ENCODE measurements around the gene SLC34A2. TPM values are rescaled to one million over a fixed set of nuclear protein-coding genes. Genes with fewer than 3 reads are reported as not detected.

SLC34A2 gene
- total RNA-seq, 1 donor from 2014 or later, result 2,258 TPM

DNA sequence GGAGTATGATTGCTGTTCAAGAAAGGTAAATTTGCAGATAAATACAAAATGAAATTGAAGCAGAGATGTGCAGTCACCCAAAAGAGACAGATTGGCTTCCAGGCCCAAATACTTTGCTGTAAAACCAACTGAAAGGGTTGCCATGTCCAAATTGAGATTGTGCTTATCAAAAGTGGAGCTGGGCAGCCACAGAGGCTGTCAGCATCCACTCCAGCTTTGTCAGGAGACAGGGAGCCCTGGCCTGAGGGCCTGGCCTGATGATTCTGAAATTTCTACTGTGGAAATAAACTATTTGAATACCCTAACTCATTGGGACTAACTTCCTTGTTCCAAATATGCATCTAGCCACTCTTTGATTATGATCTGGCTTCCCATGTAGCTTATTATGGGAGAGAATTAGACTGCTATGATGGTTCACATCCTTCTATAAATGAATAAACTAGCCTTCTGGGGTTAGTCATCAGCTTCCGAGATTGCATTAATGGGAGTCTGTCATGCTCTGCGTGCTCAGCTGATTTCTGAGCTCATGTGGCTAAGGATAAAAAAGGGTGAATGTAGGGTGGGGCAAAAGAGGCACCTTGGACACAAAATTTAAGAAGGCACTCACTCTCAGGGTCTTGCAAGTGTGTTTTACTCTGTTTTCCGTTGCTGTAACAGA is 48.2 kb downstream of the SLC34A2 start:
- H3K27ac ChIP-seq, result no peak overlapping the region
- no peak overlapping the region for H3K4me3 ChIP-seq
- intact Hi-C loops (cut with DNase I), result no loop called here

DNA sequence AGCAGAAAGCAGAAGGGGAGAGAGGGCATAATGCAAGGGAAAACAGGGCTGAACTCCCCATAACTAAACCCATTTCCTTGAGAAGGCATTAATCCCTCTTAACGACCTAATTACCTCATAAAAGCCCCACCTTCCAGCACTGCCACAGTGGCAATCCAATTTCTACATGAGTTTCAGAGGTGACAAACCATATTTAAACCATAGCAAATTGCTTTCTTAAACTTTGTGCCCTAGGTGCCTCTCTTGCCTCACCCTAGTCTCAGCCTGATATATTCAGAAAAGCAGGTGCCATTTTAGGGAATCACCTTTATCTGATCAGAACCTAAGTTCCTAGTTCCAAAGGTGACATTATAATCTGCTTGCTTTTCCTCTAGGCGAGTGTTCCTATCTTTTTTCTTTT is 48.9 kb downstream of the SLC34A2 start:
- no peaks in the 10 kb centered on the region for H3K4me1 ChIP-seq
- intact Hi-C loops (cut with DNase I), result no loop called here
- H3K27me3 ChIP-seq (ENCODE audit: low read depth), result no peaks in the 10 kb centered on the region
- H3K4me3 ChIP-seq, result no peak overlapping the region
- DNase-seq, result no peak
- H3K9me3 ChIP-seq, result no peaks in the 10 kb centered on the region
- H3K27ac ChIP-seq, result no peak overlapping the region
- TF ChIP-seq, protein P1, sequence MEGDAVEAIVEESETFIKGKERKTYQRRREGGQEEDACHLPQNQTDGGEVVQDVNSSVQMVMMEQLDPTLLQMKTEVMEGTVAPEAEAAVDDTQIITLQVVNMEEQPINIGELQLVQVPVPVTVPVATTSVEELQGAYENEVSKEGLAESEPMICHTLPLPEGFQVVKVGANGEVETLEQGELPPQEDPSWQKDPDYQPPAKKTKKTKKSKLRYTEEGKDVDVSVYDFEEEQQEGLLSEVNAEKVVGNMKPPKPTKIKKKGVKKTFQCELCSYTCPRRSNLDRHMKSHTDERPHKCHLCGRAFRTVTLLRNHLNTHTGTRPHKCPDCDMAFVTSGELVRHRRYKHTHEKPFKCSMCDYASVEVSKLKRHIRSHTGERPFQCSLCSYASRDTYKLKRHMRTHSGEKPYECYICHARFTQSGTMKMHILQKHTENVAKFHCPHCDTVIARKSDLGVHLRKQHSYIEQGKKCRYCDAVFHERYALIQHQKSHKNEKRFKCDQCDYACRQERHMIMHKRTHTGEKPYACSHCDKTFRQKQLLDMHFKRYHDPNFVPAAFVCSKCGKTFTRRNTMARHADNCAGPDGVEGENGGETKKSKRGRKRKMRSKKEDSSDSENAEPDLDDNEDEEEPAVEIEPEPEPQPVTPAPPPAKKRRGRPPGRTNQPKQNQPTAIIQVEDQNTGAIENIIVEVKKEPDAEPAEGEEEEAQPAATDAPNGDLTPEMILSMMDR (IDR thresholded peaks at IDR 0.05), result no peak
- H3K36me3 ChIP-seq, result no peaks in the 10 kb centered on the region
- no peak for ATAC-seq

More for the DNA sequence above, 48.2 kb downstream of the SLC34A2 start:
- no peak for ATAC-seq
- H3K36me3 ChIP-seq, result no peaks in the 10 kb centered on the region
- H3K4me1 ChIP-seq, result no peaks in the 10 kb centered on the region
- DNase-seq, result no peak
- TF ChIP-seq, protein P1 (IDR thresholded peaks at IDR 0.05), result no peak
- H3K27me3 ChIP-seq (ENCODE audit: low read depth), result no peaks in the 10 kb centered on the region
- H3K9me3 ChIP-seq, result no peaks in the 10 kb centered on the region

DNA sequence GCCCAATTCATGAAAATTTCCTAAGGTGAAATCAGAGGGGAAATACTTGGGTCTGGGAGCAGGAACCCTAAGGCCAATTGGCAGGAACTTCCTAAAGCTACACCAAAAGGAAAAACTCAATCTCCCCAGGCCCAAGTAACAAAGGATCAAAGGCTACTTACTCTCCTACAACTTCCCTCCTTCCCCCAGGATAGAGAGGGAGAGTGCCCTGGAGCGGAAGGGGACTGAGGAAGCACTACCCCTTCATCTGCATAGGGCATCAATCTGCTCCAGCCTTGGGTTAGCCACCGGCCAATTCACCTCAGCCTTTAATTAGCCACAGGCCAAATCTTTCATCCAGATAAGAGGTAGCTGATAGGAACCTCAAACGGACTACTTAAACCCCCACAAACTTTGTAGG is 55.0 kb downstream of the SLC34A2 start:
- no peak overlapping the region for H3K27ac ChIP-seq
- H3K9me3 ChIP-seq, result no peaks in the 10 kb centered on the region
- TF ChIP-seq, protein P1 (IDR thresholded peaks at IDR 0.05), result no peak
- ATAC-seq (no peak), DNase-seq (no peak)
- no peak overlapping the region for H3K4me3 ChIP-seq
- no peaks in the 10 kb centered on the region for H3K36me3 ChIP-seq
- no peaks in the 10 kb centered on the region for H3K27me3 ChIP-seq (ENCODE audit: low read depth)
- no peaks in the 10 kb centered on the region for H3K4me1 ChIP-seq
- intact Hi-C loops (cut with DNase I), result no loop called here

DNA sequence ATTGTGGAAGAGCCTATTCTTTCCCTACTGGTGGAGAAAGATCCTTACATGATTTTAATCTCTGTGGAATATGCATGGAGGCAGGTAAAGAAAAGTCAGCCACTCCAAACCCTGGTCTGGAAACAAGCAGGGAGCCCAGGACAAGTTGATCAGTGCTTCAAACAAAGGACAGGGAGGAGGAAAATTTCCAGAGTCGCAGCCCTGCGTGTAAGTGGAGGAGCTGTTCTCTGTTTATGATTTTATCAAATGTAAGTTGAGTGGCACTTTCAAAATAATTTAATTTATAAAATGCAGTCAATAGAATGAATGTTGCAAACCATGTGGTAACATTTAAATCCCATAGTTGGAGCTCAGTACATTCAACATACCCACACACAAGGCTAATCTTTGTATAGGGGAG is 57.0 kb downstream of the SLC34A2 start:
- intact Hi-C loops (cut with DNase I), result no loop called here
- Histone ChIP-seq H3K4me3 (no peak overlapping the region), H3K27ac (no peak overlapping the region), H3K36me3 (no peaks in the 10 kb centered on the region), H3K27me3 (ENCODE audit: low read depth) (no peaks in the 10 kb centered on the region), H3K9me3 (no peaks in the 10 kb centered on the region), H3K4me1 (no peaks in the 10 kb centered on the region)
- no peak for ATAC-seq
- DNase-seq, result no peak
- TF ChIP-seq, protein P1 (IDR thresholded peaks at IDR 0.05), result no peak

DNA sequence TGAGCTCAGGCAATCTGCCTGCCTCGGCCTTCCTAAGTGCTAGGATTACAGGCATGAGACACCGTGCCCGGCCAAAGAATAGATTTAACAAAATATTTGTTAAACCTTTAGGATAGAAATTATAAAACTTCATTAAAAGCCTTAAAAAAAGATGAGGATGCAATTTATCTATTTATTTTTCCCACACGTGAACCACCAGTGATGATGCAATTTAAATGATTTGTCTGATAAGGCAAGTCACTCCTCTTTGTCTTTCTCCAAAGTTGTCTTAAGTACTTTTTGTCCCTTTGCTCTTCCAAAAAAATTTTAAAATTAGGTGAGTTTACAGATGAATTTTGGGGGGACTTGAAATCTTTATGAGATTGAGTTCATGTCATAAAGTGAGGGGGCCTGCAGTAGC is 58.2 kb downstream of the SLC34A2 start:
- intact Hi-C loops (cut with DNase I), result no loop called here
- TF ChIP-seq, protein P1 (IDR thresholded peaks at IDR 0.05), result no peak
- no peak overlapping the region for H3K27ac ChIP-seq

More for the DNA sequence above, 58.2 kb downstream of the SLC34A2 start:
- Histone ChIP-seq H3K9me3 (no peaks in the 10 kb centered on the region), H3K4me3 (no peak overlapping the region), H3K4me1 (no peaks in the 10 kb centered on the region), H3K36me3 (no peaks in the 10 kb centered on the region), H3K27me3 (ENCODE audit: low read depth) (no peaks in the 10 kb centered on the region)
- ATAC-seq, result no peak
- no peak for DNase-seq
